Fibroblast of skin of left quadriceps (primary cell): ENCODE results near the gene XPNPEP2.

Experiments
- DNase-seq, 2 experiments: peaks; one replicate each; pipeline ENCODE4 v3.0.0-alpha.2; 2013; ENCODE audit warnings: low read depth in 2 of 2

The XPNPEP2 gene

GRCh38 chrX:129798456-129798855 lies 59.7 kb downstream of the XPNPEP2 start:
- no peak for DNase-seq

- no peak for DNase-seq
These were observed 60.1 kb downstream of the XPNPEP2 start for GRCh38 chrX:129798888-129799287.

- DNase-seq, result no peak
These were observed 61.4 kb downstream of the XPNPEP2 start for GRCh38 chrX:129800186-129800585.

- no peak for DNase-seq
These were observed 64.1 kb downstream of the XPNPEP2 start for GRCh38 chrX:129802863-129803262.

- DNase-seq, result no peak
These were observed 66.0 kb downstream of the XPNPEP2 start for GRCh38 chrX:129804806-129805205.

GRCh38 chrX:129808158-129808828 lies 69.5 kb downstream of the XPNPEP2 start:
- no peak for DNase-seq

GRCh38 chrX:129808829-129809796 lies 70.3 kb downstream of the XPNPEP2 start:
- DNase-seq, result no peak

GRCh38 chrX:129813662-129814368 lies 75.0 kb downstream of the XPNPEP2 start:
- no peak for DNase-seq

- DNase-seq, result no peak
These were observed 79.3 kb downstream of the XPNPEP2 start for GRCh38 chrX:129818123-129818522.
